GM12873 (cell line): ENCODE measurements around the gene AMER2.
A peak's percentile ranks its signal among the peaks of the same experiment; 100 is the strongest.

Experiments
- CTCF ChIP-seq: IDR thresholded peaks from 2 replicates; pipeline ENCODE4 v1.5.1; 2012; ENCODE audit warnings: low read depth, mild to moderate bottlenecking, moderate library complexity, low read length, control low read depth; ENCODE audit not compliant: insufficient read depth; ENCODE audit errors: missing control alignments

AMER2 gene

GRCh38 chr13:25114220-25114619 lies 57.9 kb downstream of the AMER2 start:
- TF ChIP-seq CTCF, result peak; percentile 93

- no peak for TF ChIP-seq CTCF
These were observed 59.3 kb downstream of the AMER2 start for GRCh38 chr13:25112695-25113255.
